ENCODE results near the gene EMILIN1. TPM values are rescaled to one million over a fixed set of nuclear protein-coding genes. Genes with fewer than 3 reads are reported as not detected.

EMILIN1 gene
- total and polyA plus RNA-seq, 4 donors, result 50.0 to 249 (median 190) TPM

DNA sequence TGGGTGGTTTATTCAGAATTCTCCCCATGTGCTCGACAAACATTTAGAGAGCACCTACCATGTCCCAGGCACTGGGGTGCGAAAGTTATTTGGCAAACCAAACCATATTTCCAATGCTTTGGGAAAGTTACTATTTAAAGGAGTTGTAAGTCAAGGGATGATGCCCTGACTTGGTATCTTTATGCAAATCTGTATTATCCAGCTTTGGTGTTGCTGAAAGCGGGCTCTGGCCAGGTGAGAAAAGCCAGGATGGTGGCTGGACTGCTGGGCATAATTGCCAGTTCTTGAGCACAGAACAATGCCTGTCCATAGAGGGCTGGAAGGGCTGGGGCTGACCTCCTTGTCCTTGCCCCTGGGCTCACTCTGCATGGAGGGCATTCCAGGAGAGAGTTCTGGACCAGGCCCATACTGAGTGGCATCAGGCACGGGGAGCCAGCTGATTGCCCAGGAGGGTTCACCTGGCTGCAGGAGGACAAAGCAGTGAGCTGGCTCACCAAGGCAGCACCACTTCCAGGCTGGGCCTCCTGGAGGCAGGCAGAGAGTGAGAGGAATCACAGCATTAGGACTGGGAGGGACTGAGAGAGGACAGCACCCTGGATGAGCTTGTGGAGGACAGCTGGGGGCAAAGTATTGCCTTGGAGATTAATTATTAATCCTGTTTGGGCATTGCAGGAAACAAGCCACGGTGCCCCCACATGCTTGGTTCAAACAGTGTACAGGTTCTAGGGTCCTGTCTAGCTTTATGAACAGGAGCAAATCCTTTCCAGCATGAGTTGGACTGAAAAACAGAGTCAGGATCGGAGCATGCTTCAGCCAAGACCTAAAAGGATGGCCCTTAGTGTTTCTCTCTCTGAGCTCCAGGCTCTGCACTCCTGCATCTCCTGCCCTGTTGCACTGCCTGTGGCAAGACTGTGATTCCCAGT, 15.3 kb downstream of the EMILIN1 start:
- no peaks in the 10 kb centered on the region for H3K27me3 ChIP-seq (ENCODE audit: control insufficient read depth in 1 of 2, insufficient read depth in 2 of 2, low read length in 1 of 2)
- no peaks in the 10 kb centered on the region for H3K9me3 ChIP-seq (ENCODE audit: control insufficient read depth, low read length)
- no peak overlapping the region for H3K27ac ChIP-seq (ENCODE audit: low read depth in 1 of 2, low read length in 2 of 2)
- intact Hi-C loops (cut with DNase I), result loop anchor here in 1 of 2 donors (10.0 kb wide), 1 partner anchor 101 kb away; no protein-coding TSS in a partner anchor
- H3K36me3 ChIP-seq (ENCODE audit: control insufficient read depth in 1 of 2, insufficient read depth in 2 of 2, low read length in 1 of 2), result no peaks in the 10 kb centered on the region
- 89 to 92% methylated on average over 6 of the region's 6 CpGs for WGBS, 2 donors
- peak in 1 of 2 donors; percentile 59 for DNase-seq
- no peaks in the 10 kb centered on the region for H3K4me1 ChIP-seq (ENCODE audit: control insufficient read depth in 1 of 2, insufficient read depth in 2 of 2, low read length in 2 of 2)
- ATAC-seq (ENCODE audit: low FRiP score), result no peak
- H3K4me3 ChIP-seq (ENCODE audit: low read length in 2 of 2), result no peak overlapping the region

DNA sequence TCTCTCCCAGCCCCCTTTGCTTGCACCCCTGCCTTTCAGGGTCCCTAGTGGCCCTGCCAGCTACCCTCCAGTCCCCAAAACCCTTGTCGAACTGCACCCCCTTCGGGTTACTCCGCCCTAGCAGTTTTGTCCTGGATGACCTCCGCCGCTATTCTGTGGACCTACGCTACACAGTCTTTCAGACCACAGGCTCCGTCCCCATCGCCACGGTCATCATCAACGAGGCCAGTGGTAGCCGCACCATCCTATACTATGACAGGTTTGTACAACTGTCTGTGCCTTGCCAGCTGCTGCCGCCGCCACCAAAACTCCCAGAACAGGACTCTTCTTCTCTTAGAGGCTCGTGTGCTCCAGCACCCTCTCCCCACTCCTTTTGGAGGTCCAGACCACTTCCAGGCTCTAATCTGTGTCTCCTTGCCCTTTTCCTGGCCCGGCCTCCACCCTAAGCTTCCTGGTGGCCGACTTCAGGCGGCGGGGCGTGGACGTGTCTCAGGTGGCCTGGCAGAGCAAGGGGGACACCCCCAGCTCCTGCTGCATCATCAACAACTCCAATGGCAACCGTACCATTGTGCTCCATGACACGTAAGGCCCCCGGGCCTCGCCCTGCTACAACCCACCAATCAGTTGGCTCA, 16.1 kb downstream of the EMILIN1 start:
- Histone ChIP-seq H3K4me1 (ENCODE audit: control insufficient read depth in 1 of 2, insufficient read depth in 2 of 2, low read length in 2 of 2) (no peaks in the 10 kb centered on the region), H3K36me3 (ENCODE audit: control insufficient read depth in 1 of 2, insufficient read depth in 2 of 2, low read length in 1 of 2) (no peaks in the 10 kb centered on the region), H3K4me3 (ENCODE audit: low read length in 2 of 2) (no peak overlapping the region), H3K27me3 (ENCODE audit: control insufficient read depth in 1 of 2, insufficient read depth in 2 of 2, low read length in 1 of 2) (no peaks in the 10 kb centered on the region), H3K9me3 (ENCODE audit: control insufficient read depth, low read length) (no peaks in the 10 kb centered on the region), H3K27ac (ENCODE audit: low read depth in 1 of 2, low read length in 2 of 2) (no peak overlapping the region)
- WGBS, 2 donors, result 93% methylated on average over 24 of the region's 24 CpGs
- intact Hi-C loops (cut with DNase I), result loop anchor here in 1 of 2 donors (10.0 kb wide), 1 partner anchor 100 kb away; no protein-coding TSS in a partner anchor
- ATAC-seq (ENCODE audit: low FRiP score) (no peak), DNase-seq (peak in 1 of 2 donors; percentile 41)

DNA sequence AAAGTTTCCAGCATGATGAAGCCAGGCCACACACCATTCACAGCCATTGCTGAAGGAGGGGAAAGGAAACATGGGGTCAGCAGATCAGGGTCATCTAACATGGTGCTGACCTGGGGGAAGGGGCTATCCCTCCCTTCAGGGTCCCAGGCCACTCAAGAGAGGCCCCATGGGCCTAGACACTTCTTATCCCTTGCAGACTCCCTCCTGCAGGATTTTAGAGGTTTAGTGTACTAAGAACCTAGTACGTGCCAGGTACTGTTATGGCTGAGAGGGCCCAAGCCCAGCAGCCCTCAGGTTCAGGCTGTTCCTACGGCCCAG, 17.0 kb downstream of the EMILIN1 start:
- H3K27me3 ChIP-seq (ENCODE audit: control insufficient read depth in 1 of 2, insufficient read depth in 2 of 2, low read length in 1 of 2), result no peaks in the 10 kb centered on the region
- no peak for DNase-seq
- 82 to 93% methylated on average over 2 of the region's 2 CpGs for WGBS, 2 donors
- no peak for ATAC-seq (ENCODE audit: low FRiP score)
- H3K9me3 ChIP-seq (ENCODE audit: control insufficient read depth, low read length), result no peaks in the 10 kb centered on the region
- no peaks in the 10 kb centered on the region for H3K4me1 ChIP-seq (ENCODE audit: control insufficient read depth in 1 of 2, insufficient read depth in 2 of 2, low read length in 2 of 2)
- intact Hi-C loops (cut with DNase I), result loop anchor here (5.0 to 10.0 kb wide), 2 partner anchors 97 to 99 kb away; no protein-coding TSS in a partner anchor
- no peaks in the 10 kb centered on the region for H3K36me3 ChIP-seq (ENCODE audit: control insufficient read depth in 1 of 2, insufficient read depth in 2 of 2, low read length in 1 of 2)
- no peak overlapping the region for H3K27ac ChIP-seq (ENCODE audit: low read depth in 1 of 2, low read length in 2 of 2)
- no peak overlapping the region for H3K4me3 ChIP-seq (ENCODE audit: low read length in 2 of 2)

GRCh38 chr2:27095745-27096651, 17.6 kb downstream of the EMILIN1 start:
- intact Hi-C loops (cut with DNase I), result loop anchor here (5.0 to 10.0 kb wide), 2 partner anchors 96 to 99 kb away; no protein-coding TSS in a partner anchor
- ATAC-seq (ENCODE audit: low FRiP score) (peak; percentile 72), DNase-seq (peak; percentile 75 to 83)
- H3K4me3 ChIP-seq (ENCODE audit: low read length in 2 of 2), result no peak overlapping the region
- no peaks in the 10 kb centered on the region for H3K9me3 ChIP-seq (ENCODE audit: control insufficient read depth, low read length)
- H3K27ac ChIP-seq (ENCODE audit: low read depth in 1 of 2, low read length in 2 of 2), result no peak overlapping the region
- H3K36me3 ChIP-seq (ENCODE audit: control insufficient read depth in 1 of 2, insufficient read depth in 2 of 2, low read length in 1 of 2), result no peaks in the 10 kb centered on the region
- WGBS, 2 donors, result 23% methylated on average over 18 of the region's 18 CpGs
- H3K4me1 ChIP-seq (ENCODE audit: control insufficient read depth in 1 of 2, insufficient read depth in 2 of 2, low read length in 2 of 2), result no peaks in the 10 kb centered on the region
- no peaks in the 10 kb centered on the region for H3K27me3 ChIP-seq (ENCODE audit: control insufficient read depth in 1 of 2, insufficient read depth in 2 of 2, low read length in 1 of 2)

DNA sequence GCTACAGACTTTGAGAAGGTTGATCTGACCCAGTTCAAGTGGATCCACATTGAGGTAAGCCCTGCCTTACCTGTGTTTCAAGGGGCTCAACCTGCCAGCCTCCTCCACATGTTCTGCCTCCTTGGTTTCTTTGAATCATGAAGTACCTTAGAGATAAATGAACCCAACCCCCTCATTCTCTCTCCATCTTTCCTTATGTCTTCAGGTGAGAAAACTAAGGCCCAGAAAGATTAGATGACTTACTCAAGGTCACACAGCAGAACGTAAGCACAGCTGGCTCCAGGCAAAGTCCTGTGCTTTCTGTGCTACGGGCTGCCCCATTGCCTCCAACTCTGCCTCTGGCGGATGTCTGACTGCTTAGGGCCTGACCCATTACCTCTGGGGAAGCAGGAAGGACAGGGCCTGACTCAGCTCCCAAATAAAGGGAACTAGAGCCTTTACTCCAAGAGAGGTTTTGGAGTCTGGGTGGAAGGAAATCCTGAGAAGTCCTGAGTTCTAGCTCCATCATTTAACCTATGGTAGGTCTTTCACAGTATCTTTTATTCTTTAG, 18.4 kb downstream of the EMILIN1 start:
- 75 to 89% methylated on average over 3 of the region's 3 CpGs for WGBS, 2 donors
- intact Hi-C loops (cut with DNase I), result loop anchor here (5.0 to 10.0 kb wide), 2 partner anchors 95 to 98 kb away; no protein-coding TSS in a partner anchor
- Histone ChIP-seq H3K9me3 (ENCODE audit: control insufficient read depth, low read length) (no peaks in the 10 kb centered on the region), H3K4me3 (ENCODE audit: low read length in 2 of 2) (no peak overlapping the region), H3K4me1 (ENCODE audit: control insufficient read depth in 1 of 2, insufficient read depth in 2 of 2, low read length in 2 of 2) (no peaks in the 10 kb centered on the region), H3K27me3 (ENCODE audit: control insufficient read depth in 1 of 2, insufficient read depth in 2 of 2, low read length in 1 of 2) (no peaks in the 10 kb centered on the region), H3K36me3 (ENCODE audit: control insufficient read depth in 1 of 2, insufficient read depth in 2 of 2, low read length in 1 of 2) (no peaks in the 10 kb centered on the region), H3K27ac (ENCODE audit: low read depth in 1 of 2, low read length in 2 of 2) (no peak overlapping the region)
- no peak for DNase-seq
- ATAC-seq (ENCODE audit: low FRiP score), result no peak

GRCh38 chr2:27097341-27097740, 18.9 kb downstream of the EMILIN1 start:
- no peak for DNase-seq
- Histone ChIP-seq H3K4me3 (ENCODE audit: low read length in 2 of 2) (no peak overlapping the region), H3K9me3 (ENCODE audit: control insufficient read depth, low read length) (no peaks in the 10 kb centered on the region), H3K27ac (ENCODE audit: low read depth in 1 of 2, low read length in 2 of 2) (no peak overlapping the region), H3K27me3 (ENCODE audit: control insufficient read depth in 1 of 2, insufficient read depth in 2 of 2, low read length in 1 of 2) (no peaks in the 10 kb centered on the region), H3K36me3 (ENCODE audit: control insufficient read depth in 1 of 2, insufficient read depth in 2 of 2, low read length in 1 of 2) (no peaks in the 10 kb centered on the region), H3K4me1 (ENCODE audit: control insufficient read depth in 1 of 2, insufficient read depth in 2 of 2, low read length in 2 of 2) (no peaks in the 10 kb centered on the region)
- no peak for ATAC-seq (ENCODE audit: low FRiP score)
- 90 to 92% methylated on average over 14 of the region's 14 CpGs for WGBS, 2 donors
- intact Hi-C loops (cut with DNase I), result loop anchor here (5.0 to 10.0 kb wide), 2 partner anchors 95 to 97 kb away; no protein-coding TSS in a partner anchor

DNA sequence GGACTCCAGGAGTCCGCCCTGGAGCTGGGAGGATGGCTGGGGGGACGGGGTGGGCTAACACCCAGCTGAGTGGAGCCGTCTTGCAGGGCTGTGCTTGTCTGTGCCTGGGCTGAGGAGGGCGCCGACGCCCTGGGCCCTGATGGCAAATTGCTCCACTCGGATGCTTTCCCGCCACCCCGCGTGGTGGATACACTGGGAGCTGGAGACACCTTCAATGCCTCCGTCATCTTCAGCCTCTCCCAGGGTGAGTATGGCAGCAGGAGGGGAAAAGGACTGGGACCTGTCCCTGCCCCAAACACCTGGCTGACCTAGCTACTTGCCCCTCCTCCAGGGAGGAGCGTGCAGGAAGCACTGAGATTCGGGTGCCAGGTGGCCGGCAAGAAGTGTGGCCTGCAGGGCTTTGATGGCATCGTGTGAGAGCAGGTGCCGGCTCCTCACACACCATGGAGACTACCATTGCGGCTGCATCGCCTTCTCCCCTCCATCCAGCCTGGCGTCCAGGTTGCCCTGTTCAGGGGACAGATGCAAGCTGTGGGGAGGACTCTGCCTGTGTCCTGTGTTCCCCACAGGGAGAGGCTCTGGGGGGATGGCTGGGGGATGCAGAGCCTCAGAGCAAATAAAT, 21.0 kb downstream of the EMILIN1 start:
- WGBS, 2 donors, result 92% methylated on average over 19 of the region's 19 CpGs
- H3K9me3 ChIP-seq (ENCODE audit: control insufficient read depth, low read length), result no peaks in the 10 kb centered on the region
- intact Hi-C loops (cut with DNase I), result loop anchor here (2.0 to 10.0 kb wide), 3 partner anchors 93 to 181 kb away; no protein-coding TSS in a partner anchor
- ATAC-seq (ENCODE audit: low FRiP score) (no peak), DNase-seq (no peak)
- H3K36me3 ChIP-seq (ENCODE audit: control insufficient read depth in 1 of 2, insufficient read depth in 2 of 2, low read length in 1 of 2), result no peaks in the 10 kb centered on the region
- no peak overlapping the region for H3K4me3 ChIP-seq (ENCODE audit: low read length in 2 of 2)
- H3K27ac ChIP-seq (ENCODE audit: low read depth in 1 of 2, low read length in 2 of 2), result no peak overlapping the region
- H3K4me1 ChIP-seq (ENCODE audit: control insufficient read depth in 1 of 2, insufficient read depth in 2 of 2, low read length in 2 of 2), result no peaks in the 10 kb centered on the region
- H3K27me3 ChIP-seq (ENCODE audit: control insufficient read depth in 1 of 2, insufficient read depth in 2 of 2, low read length in 1 of 2), result no peaks in the 10 kb centered on the region

All from aorta (tissue), 5 donors.